HG02798 (cell line): Measurements from ENCODE around the gene TNIK.

ENCODE experiments used
- ATAC-seq: cut with Tn5 transposase; IDR thresholded peaks from one replicate; pipeline ENCODE4 v1.9.1; 2021; ENCODE audit warnings: mild to moderate bottlenecking; ENCODE audit not compliant: unreplicated experiment, poor library complexity

The TNIK gene

GRCh38 chr3:171159024-171159821 lies 301.0 kb downstream of the TNIK start:
- ATAC-seq: no peak

GRCh38 chr3:171157980-171158379 lies 302.2 kb downstream of the TNIK start:
- ATAC-seq: no peak

- no peak for ATAC-seq
Observed at GRCh38 chr3:171157286-171157685, 302.9 kb downstream of the TNIK start.

- no peak for ATAC-seq
Observed at GRCh38 chr3:171156401-171157010, 303.7 kb downstream of the TNIK start.

- ATAC-seq: no peak
Observed at GRCh38 chr3:171155122-171155700, 305.0 kb downstream of the TNIK start.

- ATAC-seq: no peak
Observed at GRCh38 chr3:171150945-171151344, 309.3 kb downstream of the TNIK start.

GRCh38 chr3:171149526-171150116 lies 310.6 kb downstream of the TNIK start:
- no peak for ATAC-seq

- ATAC-seq: no peak
Observed at GRCh38 chr3:171145798-171146197, 314.4 kb downstream of the TNIK start.

GRCh38 chr3:171142985-171143384 lies 317.2 kb downstream of the TNIK start:
- ATAC-seq: no peak

GRCh38 chr3:171140246-171140645 lies 320.0 kb downstream of the TNIK start:
- no peak for ATAC-seq

- no peak for ATAC-seq
Observed at GRCh38 chr3:171138027-171138426, 322.2 kb downstream of the TNIK start.

- ATAC-seq: no peak
Observed at GRCh38 chr3:171135549-171135948, 324.7 kb downstream of the TNIK start.

GRCh38 chr3:171133796-171134569 lies 326.2 kb downstream of the TNIK start:
- ATAC-seq: no peak

GRCh38 chr3:171133337-171133736 lies 326.9 kb downstream of the TNIK start:
- ATAC-seq: no peak

GRCh38 chr3:171132873-171133272 lies 327.3 kb downstream of the TNIK start:
- no peak for ATAC-seq

GRCh38 chr3:171129827-171130226 lies 330.4 kb downstream of the TNIK start:
- no peak for ATAC-seq

- ATAC-seq: no peak
Observed at GRCh38 chr3:171127611-171128010, 332.6 kb downstream of the TNIK start.

GRCh38 chr3:171126478-171127209 lies 333.6 kb downstream of the TNIK start:
- no peak for ATAC-seq

GRCh38 chr3:171125010-171125409 lies 335.2 kb downstream of the TNIK start:
- ATAC-seq: no peak

- ATAC-seq: no peak
Observed at GRCh38 chr3:171123915-171124314, 336.3 kb downstream of the TNIK start.
